ENCODE results near the gene STRN4.

DNA sequence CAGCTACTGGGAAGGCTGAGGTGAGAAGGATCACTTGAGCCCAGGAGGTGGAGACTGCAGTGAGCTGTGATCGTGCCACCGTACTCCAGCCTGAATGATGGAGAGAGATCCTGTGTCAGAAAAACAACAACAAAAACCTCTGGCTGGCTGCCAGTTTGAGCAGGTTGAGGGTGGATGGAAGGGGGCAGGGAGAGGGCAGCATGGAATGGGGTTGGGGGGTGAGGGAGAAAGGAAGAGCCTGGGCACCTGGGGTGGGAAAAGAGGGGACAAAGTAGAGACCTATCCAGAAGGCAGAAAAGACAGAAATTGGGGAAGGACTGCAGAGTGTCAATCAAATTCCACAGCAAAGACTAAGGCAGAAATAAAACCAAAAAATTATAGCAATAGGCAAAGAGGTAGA, 37.4 kb upstream of the STRN4 start:
- TF ChIP-seq GATA3 (IDR thresholded peaks at IDR 0.05; ENCODE audit: low read depth, low read length) (no peak), GATA2 (IDR thresholded peaks at IDR 0.05; ENCODE audit: low read depth, low read length) (no peak)

Measured in SH-SY5Y (cell line).